K562 (cell line): ENCODE measurements around the gene AQR. TPM values are rescaled to one million over a fixed set of nuclear protein-coding genes. Genes with fewer than 3 reads are reported as not detected.

Source experiments
- ATAC-seq: fragments of 200-7000 bp; cut with Tn5 transposase; 3 replicates; pipeline ENCODE4 v1.9.1; 2020; ENCODE audit warnings: moderate library complexity
- BruUV-seq: library from RNA; stranded (reverse); fragments of 400-500 nt; replicated peaks from 2 replicates; lab custom pipeline; 2021; lab: Mats Ljungman, UMichigan
- CTCF ChIA-PET: fragments of 300-600 bp; formaldehyde crosslinking; extraction: SDS; loops from one replicate; lab custom pipeline; 2021; ENCODE audit warnings: low intra/inter-chr PET ratio; lab: Yijun Ruan, JAX
- POLR2A ChIA-PET: fragments of 300-600, 350-650 bp; sonication (Branson Sonifier 250); formaldehyde crosslinking; extraction: SDS; loops from one replicate; lab custom pipeline; 2021; ENCODE audit warnings: antibody characterized with exemption, inconsistent platforms; lab: Yijun Ruan, JAX
- DNase-seq, 4 experiments: peaks; one replicate each; pipeline versions ENCODE4 v3.0.0 to v3.0.0-alpha.2; 2011 to 2018; ENCODE audit warnings: low spot score in 3 of 4, mixed read lengths in 3 of 4; ENCODE audit errors: extremely low read depth in 1 of 4
- FAIRE-seq: peaks from 2 replicates; lab custom pipeline; 2011; peaks lifted over from hg19 to GRCh38; lab: Jason Lieb, UNC
- H2AFZ ChIP-seq: 2 replicates; pipeline ENCODE4 v1.6.0; 2011; ENCODE audit warnings: low read depth, low read length, control low read depth, inconsistent platforms
- H3K27ac ChIP-seq: fragments of 200-600 bp; 3 replicates; pipeline ENCODE4 v1.8.0; 2011; ENCODE audit warnings: low read depth, mild to moderate bottlenecking, control low read depth, inconsistent platforms, low read length, moderate library complexity, mixed read lengths; ENCODE audit errors: extremely low read depth
- H3K27me3 ChIP-seq, 2 experiments: fragments of 300-600 bp in 1 of 2; 2 replicates in 1 of 2; 3 replicates in 1 of 2; pipeline versions ENCODE4 v1.6.0 to v1.8.0; 2011; ENCODE audit warnings: inconsistent platforms in 2 of 2, low read length in 2 of 2, mild to moderate bottlenecking in 1 of 2, mixed read lengths in 1 of 2, moderate library complexity in 1 of 2; ENCODE audit not compliant: control insufficient read depth in 2 of 2, insufficient read depth in 2 of 2
- H3K36me3 ChIP-seq: fragments of 300-600 bp; 3 replicates; pipeline ENCODE4 v1.8.0; 2011; ENCODE audit warnings: mild to moderate bottlenecking, low read length, inconsistent platforms; ENCODE audit not compliant: control insufficient read depth, insufficient read depth
- H3K4me1 ChIP-seq, 2 experiments: fragments of 200-600 bp in 1 of 2; replicated peaks in 1 of 2; 2 replicates in 1 of 2; 3 replicates in 1 of 2; pipeline versions ENCODE4 v1.5.1 to v1.8.0; 2011; ENCODE audit warnings: inconsistent platforms in 2 of 2, low read length in 2 of 2, mild to moderate bottlenecking in 1 of 2, mixed read lengths in 1 of 2, moderate library complexity in 1 of 2; ENCODE audit not compliant: control insufficient read depth in 2 of 2, insufficient read depth in 2 of 2
- H3K4me2 ChIP-seq: 2 replicates; pipeline ENCODE4 v1.6.1; 2011; ENCODE audit warnings: low read length, control low read depth, inconsistent platforms, mixed read lengths; ENCODE audit not compliant: insufficient read depth
- H3K4me3 ChIP-seq: fragments of 200-600 bp; sonication (generic), shearing (Covaris generic); 2 replicates; pipeline ENCODE4 v1.5.1; 2016; ENCODE audit warnings: control low read depth, inconsistent platforms
- H3K79me2 ChIP-seq: fragments of 200-600 bp; 3 replicates; pipeline ENCODE4 v1.8.0; 2011; ENCODE audit warnings: low read length, inconsistent platforms; ENCODE audit not compliant: control insufficient read depth, insufficient read depth
- H3K9ac ChIP-seq, 2 experiments: 2 replicates each; pipeline versions ENCODE4 v1.6.0 to v1.6.1; 2011; ENCODE audit warnings: low read depth in 2 of 2, low read length in 2 of 2, control low read depth in 1 of 2, inconsistent platforms in 1 of 2, mild to moderate bottlenecking in 1 of 2, mixed read lengths in 1 of 2; ENCODE audit not compliant: insufficient read depth in 1 of 2
- H3K9me1 ChIP-seq: one replicate; pipeline ENCODE4 v1.6.0; 2011; ENCODE audit warnings: inconsistent platforms, mild to moderate bottlenecking, low read length, moderate library complexity; ENCODE audit not compliant: control insufficient read depth, insufficient read depth
- H3K9me3 ChIP-seq: replicated peaks from 2 replicates; pipeline ENCODE4 v1.5.1; 2011; ENCODE audit warnings: low read depth, low read length, inconsistent platforms; ENCODE audit not compliant: control insufficient read depth, insufficient read depth
- H4K20me1 ChIP-seq: replicated peaks from 2 replicates; pipeline ENCODE4 v1.6.1; 2011; ENCODE audit warnings: low read length, inconsistent platforms, mixed read lengths; ENCODE audit not compliant: control insufficient read depth, insufficient read depth
- BRCA1 ChIP-seq, 2 experiments: fragments of 450-650 bp in 1 of 2; sonication (generic) in 1 of 2; formaldehyde crosslinking in 1 of 2; IDR thresholded peaks; 2 replicates each; pipeline versions ENCODE4 v1.5.0 to v1.6.1; 2017 to 2020; ENCODE audit warnings: mild to moderate bottlenecking in 1 of 2, missing genetic modification reagents in 1 of 2
- NFIC ChIP-seq: fragments of 450-650 bp; IDR thresholded peaks from 2 replicates; pipeline ENCODE4 v1.6.1; 2017; ENCODE audit warnings: mild to moderate bottlenecking, inconsistent platforms
- SMARCC2 ChIP-seq: fragments of 450-650 bp; IDR thresholded peaks from 2 replicates; pipeline ENCODE4 v1.6.1; 2017; ENCODE audit warnings: antibody characterized with exemption, moderate library complexity, mild to moderate bottlenecking, low read depth
- ZBTB8A ChIP-seq: fragments of 450-650 bp; IDR thresholded peaks from 2 replicates; pipeline ENCODE4 v1.6.1; 2018; ENCODE audit warnings: mild to moderate bottlenecking, moderate library complexity; ENCODE audit not compliant: partially characterized antibody
- WGBS: fragments of 100-300 bp; shearing (Covaris generic); methylation state at CpG from one replicate; pipeline ENCODE4 v1.1.6; 2016; ENCODE audit warnings: low coverage, mixed read lengths; ENCODE audit not compliant: insufficient coverage; ENCODE audit errors: missing lambda C conversion rate; 5-methylcytosine and 5-hydroxymethylcytosine counted together
- in situ Hi-C: fragments of 300-500 bp; cut with MboI; formaldehyde crosslinking; loops from 4 replicates; pipeline ENCODE4 v1.15.0; 2018; ENCODE audit warnings: inconsistent platforms, mixed read lengths
- intact Hi-C: fragments of 100-400 bp; cut with micrococcal nuclease; formaldehyde crosslinking; loops from 2 replicates; pipeline ENCODE4 v1.14.2; 2022
- polyA plus RNA-seq, 8 experiments: library from polyadenylated mRNA; depleted of rRNA in 4 of 8; stranded (reverse) in 5 of 8; unstranded in 3 of 8; fragments of >200 nt; fragmentation: Nextera tagmentation in 2 of 8; fragmentation: Illumina TruSeq in 1 of 8; extraction: Ambion mirVana in 2 of 8; extraction: Trizol in 1 of 8; gene quantifications; 2 replicates each; pipeline versions ENCODE4 v1.2.1 to v1.2.3, GENCODE V29; 2011 to 2014; ENCODE audit warnings: inconsistent platforms in 1 of 8, missing spikeins in 1 of 8
- total RNA-seq, 7 experiments: library from RNA; depleted of rRNA in 6 of 7; stranded (reverse); fragments of >200 nt in 6 of 7; fragmentation: Illumina TruSeq in 2 of 7; extraction: Trizol in 2 of 7; gene quantifications; 2 replicates each; pipeline versions ENCODE4 v1.2.1 to v1.2.3, GENCODE V29; 2011 to 2021; ENCODE audit warnings: low replicate concordance in 1 of 7
- TF ChIP-seq, protein P1 (sequence below), 2 experiments: fragments of 450-650 bp; IDR thresholded peaks; 2 replicates each; pipeline ENCODE4 v1.6.1; 2016
- TF ChIP-seq, protein P2 (sequence below): sonication (generic); IDR thresholded peaks from 2 replicates; pipeline ENCODE4 v1.6.1; 2016

The AQR gene
- total and polyA plus RNA-seq, 9 of the 15 experiments (the other 6 are each of a cell fraction or from before 2014, with no cell fraction given), result 22.0 to 62.9 (median 39.3) TPM

DNA sequence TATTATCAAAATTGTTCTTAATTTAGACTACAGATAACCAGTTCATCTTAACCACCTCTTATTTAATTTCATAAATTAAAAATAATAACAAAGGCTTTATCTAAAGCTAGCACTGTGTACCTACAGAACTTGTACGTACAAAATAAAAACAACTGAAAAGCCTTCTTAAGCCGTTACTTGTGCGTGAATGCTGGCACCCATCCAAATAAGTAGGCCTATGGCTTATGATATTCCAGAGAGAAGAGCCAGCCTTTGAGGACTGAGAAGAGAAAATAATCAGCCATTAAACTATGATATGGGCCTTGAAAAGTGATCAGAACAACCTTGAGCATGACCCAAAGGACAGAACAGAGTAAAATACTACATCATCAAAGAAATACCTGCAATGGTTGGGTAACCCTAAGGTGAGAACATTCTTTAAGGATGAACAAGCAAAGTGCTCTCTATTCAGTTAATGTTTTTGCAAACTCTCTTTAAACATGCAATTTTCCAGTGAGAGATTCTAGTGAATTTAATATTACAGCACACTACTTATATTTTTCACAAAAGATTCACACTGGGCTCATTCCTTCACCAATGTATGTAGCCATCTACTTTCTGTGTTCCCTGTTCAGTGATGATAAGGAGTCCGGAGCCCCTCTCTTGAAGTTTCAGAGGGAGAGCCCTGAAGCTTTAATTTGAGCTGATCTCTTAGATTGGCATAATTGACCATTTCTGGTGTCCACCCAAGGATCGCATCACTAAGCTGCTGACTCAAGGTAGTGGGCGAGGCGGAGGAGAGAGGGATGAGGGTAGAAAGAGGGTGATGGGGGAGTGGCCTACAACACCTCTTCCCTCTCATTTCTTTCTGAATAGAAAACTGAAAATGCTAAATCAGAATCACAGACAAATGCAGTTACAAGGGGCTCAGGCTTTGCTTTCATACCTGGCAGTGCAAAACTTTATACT is 166.5 kb downstream of the AQR start:
- peaks cover 5 to 11% of the 10 kb centered on the region in 2 experiments; a peak in 4 of 5 replicates for H3K4me1 ChIP-seq
- no peaks in the 10 kb centered on the region for H3K27me3 ChIP-seq
- ChIA-PET POLR2A (interaction anchor here (0.6 kb wide), 1 partner anchor 181 kb away, joined by 3 read pairs; no protein-coding TSS in a partner anchor), CTCF (no interaction called here)
- no peaks in the 10 kb centered on the region for H4K20me1 ChIP-seq
- H3K9ac ChIP-seq, result no peak overlapping the region
- TF ChIP-seq, protein P1, sequence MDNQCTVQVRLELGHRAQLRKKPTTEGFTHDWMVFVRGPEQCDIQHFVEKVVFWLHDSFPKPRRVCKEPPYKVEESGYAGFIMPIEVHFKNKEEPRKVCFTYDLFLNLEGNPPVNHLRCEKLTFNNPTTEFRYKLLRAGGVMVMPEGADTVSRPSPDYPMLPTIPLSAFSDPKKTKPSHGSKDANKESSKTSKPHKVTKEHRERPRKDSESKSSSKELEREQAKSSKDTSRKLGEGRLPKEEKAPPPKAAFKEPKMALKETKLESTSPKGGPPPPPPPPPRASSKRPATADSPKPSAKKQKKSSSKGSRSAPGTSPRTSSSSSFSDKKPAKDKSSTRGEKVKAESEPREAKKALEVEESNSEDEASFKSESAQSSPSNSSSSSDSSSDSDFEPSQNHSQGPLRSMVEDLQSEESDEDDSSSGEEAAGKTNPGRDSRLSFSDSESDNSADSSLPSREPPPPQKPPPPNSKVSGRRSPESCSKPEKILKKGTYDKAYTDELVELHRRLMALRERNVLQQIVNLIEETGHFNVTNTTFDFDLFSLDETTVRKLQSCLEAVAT (IDR thresholded peaks at IDR 0.05), result no peak
- TF ChIP-seq BRCA1 (IDR thresholded peaks at IDR 0.05) (no peak), BRCA1 (CRISPR knock-in tag; IDR thresholded peaks at IDR 0.05) (no peak), ZBTB8A (no peak), NFIC (peak; percentile 93), SMARCC2 (no peak)
- TF ChIP-seq, protein P2, sequence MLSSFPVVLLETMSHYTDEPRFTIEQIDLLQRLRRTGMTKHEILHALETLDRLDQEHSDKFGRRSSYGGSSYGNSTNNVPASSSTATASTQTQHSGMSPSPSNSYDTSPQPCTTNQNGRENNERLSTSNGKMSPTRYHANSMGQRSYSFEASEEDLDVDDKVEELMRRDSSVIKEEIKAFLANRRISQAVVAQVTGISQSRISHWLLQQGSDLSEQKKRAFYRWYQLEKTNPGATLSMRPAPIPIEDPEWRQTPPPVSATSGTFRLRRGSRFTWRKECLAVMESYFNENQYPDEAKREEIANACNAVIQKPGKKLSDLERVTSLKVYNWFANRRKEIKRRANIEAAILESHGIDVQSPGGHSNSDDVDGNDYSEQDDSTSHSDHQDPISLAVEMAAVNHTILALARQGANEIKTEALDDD, result no peak
- intact Hi-C loops (no loop called here), in situ Hi-C loops (no loop called here)
- H3K9me1 ChIP-seq, result no peaks in the 10 kb centered on the region
- FAIRE-seq, result no peak
- DNase-seq, result peak in 1 of 4 experiments; percentile 37
- H3K4me2 ChIP-seq, result no peak overlapping the region
- H2AFZ ChIP-seq, result peak overlapping the region; percentile 30; the same call in 1 of the 2 replicates
- no peak overlapping the region for H3K4me3 ChIP-seq
- WGBS, result 40% methylated on average over 7 of the region's 7 CpGs
- no TSS peak for BruUV-seq
- no peak overlapping the region for H3K27ac ChIP-seq
- no peaks in the 10 kb centered on the region for H3K79me2 ChIP-seq
- H3K9me3 ChIP-seq, result 0 out of 2 replicates have a peak, but pooled peaks cover 3% of the 10 kb centered on the region
- no peaks in the 10 kb centered on the region for H3K36me3 ChIP-seq
- ATAC-seq, result no peak
